Sigmoid colon (tissue), 7 donors: ENCODE results near the gene PRKD1. TPM values are rescaled to one million over a fixed set of nuclear protein-coding genes. Genes with fewer than 3 reads are reported as not detected.

Experiments
- DNase-seq: peaks from one replicate; pipeline ENCODE4 v3.0.0-alpha.2; 2019
- H3K27ac ChIP-seq, 4 donors: fragments of 200-600 bp; sonication (generic); one replicate each; pipeline ENCODE4 v1.5.1; 2016 to 2019; ENCODE audit warnings: mild to moderate bottlenecking in 1 of 4
- H3K27me3 ChIP-seq, 3 donors: fragments of 200-600 bp; sonication (generic); one replicate each; pipeline ENCODE4 v1.5.1; 2019; ENCODE audit warnings: mild to moderate bottlenecking in 1 of 3
- H3K36me3 ChIP-seq, 4 donors: fragments of 200-600 bp; sonication (generic); one replicate each; pipeline ENCODE4 v1.5.1; 2016 to 2019
- H3K4me1 ChIP-seq, 4 donors: fragments of 200-600 bp; sonication (generic); one replicate each; pipeline ENCODE4 v1.5.1; 2017 to 2019
- H3K4me3 ChIP-seq, 4 donors: fragments of 200-600 bp; sonication (generic); one replicate each; pipeline ENCODE4 v1.5.1; 2017 to 2019; ENCODE audit warnings: mild to moderate bottlenecking in 2 of 4, moderate library complexity in 1 of 4
- H3K9me3 ChIP-seq, 4 donors: fragments of 200-600 bp in 3 of 4; sonication (generic) in 3 of 4; one replicate each; pipeline versions ENCODE4 v1.5.1 to v1.6.1; 2013 to 2019
- CTCF ChIP-seq, 4 experiments: fragments of 450-650 bp in 3 of 4; fragments of 200-600 bp in 1 of 4; IDR thresholded peaks; one replicate each; pipeline ENCODE4 v1.5.1; 2016 to 2019; ENCODE audit warnings: antibody characterized with exemption in 4 of 4, mild to moderate bottlenecking in 3 of 4, moderate library complexity in 2 of 4
- EP300 ChIP-seq, 4 donors: sonication (generic); formaldehyde crosslinking; IDR thresholded peaks; one replicate each; pipeline ENCODE4 v1.6.1; 2017; ENCODE audit warnings: antibody characterized with exemption in 4 of 4
- POLR2A ChIP-seq, 2 donors: fragments of 450-650 bp; IDR thresholded peaks; one replicate each; pipeline ENCODE4 v1.6.1; 2016; ENCODE audit warnings: antibody characterized with exemption in 2 of 2, mild to moderate bottlenecking in 2 of 2, moderate library complexity in 2 of 2
- POLR2AphosphoS5 ChIP-seq, 4 donors: sonication (generic); formaldehyde crosslinking; IDR thresholded peaks; one replicate each; pipeline ENCODE4 v1.6.1; 2017; ENCODE audit warnings: antibody characterized with exemption in 4 of 4
- WGBS, 2 donors: extraction: QIAGEN DNeasy Blood & Tissue Kit; methylation state at CpG; one replicate each; pipeline ENCODE4 v1.1.7; 2013; 5-methylcytosine and 5-hydroxymethylcytosine counted together
- intact Hi-C: fragments of 100-400 bp; cut with DNase I; formaldehyde crosslinking; loops from one replicate; pipeline ENCODE4 v1.15.1; 2023
- polyA plus RNA-seq, 3 donors: library from polyadenylated mRNA; stranded (reverse); fragments of 200-250 nt; gene quantifications; one replicate each; pipeline ENCODE4 v1.2.3, GENCODE V29; 2013
- total RNA-seq, 4 donors: library from RNA; depleted of rRNA; stranded (reverse); fragments of >200 nt; gene quantifications; one replicate each; pipeline ENCODE4 v1.1.0, GENCODE V29; 2016
- donor health status: healthy with polysubstance abuse.
- donor health status: Bipolar disorder and iron deficiency.
- donor health status: healthy.

Gene PRKD1
- total and polyA plus RNA-seq, 7 donors: 0.46 to 27.1 (median 14.5) TPM

DNA sequence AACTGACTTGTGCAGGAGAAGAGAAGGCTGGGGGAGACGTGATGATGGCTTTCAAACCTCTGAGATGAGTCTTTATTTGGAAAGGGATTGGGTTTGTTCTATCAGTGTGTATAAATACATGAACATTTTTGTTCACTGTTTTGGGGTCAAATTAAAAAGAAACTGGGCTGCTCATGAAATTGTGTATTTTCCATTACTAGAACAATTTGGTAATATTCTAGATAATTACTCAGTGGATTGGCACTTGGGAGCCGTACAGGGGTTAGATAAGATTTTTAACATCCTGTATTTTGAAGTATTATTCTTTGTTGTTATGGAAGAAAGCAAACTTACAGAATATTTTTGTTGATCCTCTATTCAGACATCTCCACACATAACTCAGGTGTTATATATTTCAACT is 340.6 kb downstream of the PRKD1 start:
- no peak overlapping the region for H3K27ac ChIP-seq
- DNase-seq: no peak
- peaks cover 0 to 21% (median 8%) of the 10 kb centered on the region in 4 donors for H3K4me1 ChIP-seq
- H3K9me3 ChIP-seq: no peaks in the 10 kb centered on the region
- intact Hi-C loops: no loop called here
- 72 to 81% methylated on average over 2 of the region's 2 CpGs for WGBS, 2 donors
- no peaks in the 10 kb centered on the region for H3K27me3 ChIP-seq
- TF ChIP-seq POLR2A (IDR thresholded peaks at IDR 0.05): no peak
- TF ChIP-seq EP300 (IDR thresholded peaks at IDR 0.05): no peak
- TF ChIP-seq POLR2AphosphoS5 (IDR thresholded peaks at IDR 0.05): no peak
- TF ChIP-seq CTCF (IDR thresholded peaks at IDR 0.05): no peak
- H3K4me3 ChIP-seq: no peak overlapping the region
- H3K36me3 ChIP-seq: no peaks in the 10 kb centered on the region

DNA sequence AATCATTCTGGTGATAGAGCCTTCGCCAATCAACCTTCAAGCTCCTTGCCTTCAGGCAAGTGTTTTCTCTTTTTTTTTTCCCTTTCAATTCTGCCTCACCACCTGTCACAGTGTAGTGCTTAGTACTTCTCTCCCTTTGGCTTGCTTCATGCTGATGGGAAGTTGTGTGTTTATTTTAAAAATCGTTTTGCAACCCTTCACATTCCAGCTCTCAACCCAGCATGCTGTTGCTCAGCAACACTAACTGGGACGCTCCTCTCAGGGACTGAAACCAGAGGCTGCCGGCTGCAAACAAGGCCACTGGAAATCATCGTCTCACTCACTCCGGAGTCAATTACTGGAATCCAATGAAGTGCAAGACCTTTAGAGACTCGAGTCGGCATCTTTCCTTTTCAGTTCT is 342.7 kb downstream of the PRKD1 start:
- WGBS, 2 donors: 25 to 43% methylated on average over 8 of the region's 8 CpGs
- peak; percentile 77 for DNase-seq
- no peak overlapping the region for H3K4me3 ChIP-seq
- peak overlapping the region in 3 of 4 donors; percentile 47 to 51 (median 49) for H3K27ac ChIP-seq
- H3K4me1 ChIP-seq: peaks cover 0 to 21% (median 8%) of the 10 kb centered on the region in 4 donors
- no peaks in the 10 kb centered on the region for H3K9me3 ChIP-seq
- TF ChIP-seq EP300 (IDR thresholded peaks at IDR 0.05): no peak
- TF ChIP-seq CTCF (IDR thresholded peaks at IDR 0.05): no peak
- TF ChIP-seq POLR2A (IDR thresholded peaks at IDR 0.05): no peak
- peak in 2 of 4 donors; percentile 33 to 49 for TF ChIP-seq POLR2AphosphoS5 (IDR thresholded peaks at IDR 0.05)
- intact Hi-C loops: no loop called here
- H3K27me3 ChIP-seq: no peaks in the 10 kb centered on the region
- no peaks in the 10 kb centered on the region for H3K36me3 ChIP-seq

- 43 to 87% methylated on average over 1 of the region's 1 CpG for WGBS, 2 donors
- no peak for DNase-seq
- no peak for TF ChIP-seq POLR2A (IDR thresholded peaks at IDR 0.05)
- no peak for TF ChIP-seq EP300 (IDR thresholded peaks at IDR 0.05)
- TF ChIP-seq POLR2AphosphoS5 (IDR thresholded peaks at IDR 0.05): no peak
- TF ChIP-seq CTCF (IDR thresholded peaks at IDR 0.05): no peak
- peaks cover 0 to 18% (median 7%) of the 10 kb centered on the region in 4 donors for H3K4me1 ChIP-seq
- no peak overlapping the region for H3K27ac ChIP-seq
- H3K27me3 ChIP-seq: no peaks in the 10 kb centered on the region
- H3K36me3 ChIP-seq: peaks cover 0 to 7% (median 0%) of the 10 kb centered on the region in 4 donors
- no peak overlapping the region for H3K4me3 ChIP-seq
- H3K9me3 ChIP-seq: no peaks in the 10 kb centered on the region
- intact Hi-C loops: no loop called here
These were observed 346.9 kb downstream of the PRKD1 start for GRCh38 chr14:29580763-29581162.

- no peaks in the 10 kb centered on the region for H3K27me3 ChIP-seq
- H3K4me1 ChIP-seq: peaks cover 0 to 9% (median 2%) of the 10 kb centered on the region in 4 donors
- H3K27ac ChIP-seq: no peak overlapping the region
- DNase-seq: no peak
- no peak overlapping the region for H3K4me3 ChIP-seq
- peaks cover 0 to 7% (median 0%) of the 10 kb centered on the region in 4 donors for H3K36me3 ChIP-seq
- 83 to 85% methylated on average over 3 of the region's 3 CpGs for WGBS, 2 donors
- H3K9me3 ChIP-seq: no peaks in the 10 kb centered on the region
- TF ChIP-seq POLR2A (IDR thresholded peaks at IDR 0.05): no peak
- no peak for TF ChIP-seq CTCF (IDR thresholded peaks at IDR 0.05)
- no peak for TF ChIP-seq EP300 (IDR thresholded peaks at IDR 0.05)
- no peak for TF ChIP-seq POLR2AphosphoS5 (IDR thresholded peaks at IDR 0.05)
- intact Hi-C loops: no loop called here
These were observed 347.8 kb downstream of the PRKD1 start for GRCh38 chr14:29579838-29580237.

- Histone ChIP-seq H3K9me3 (no peaks in the 10 kb centered on the region), H3K27me3 (no peaks in the 10 kb centered on the region), H3K4me3 (no peak overlapping the region), H3K27ac (no peak overlapping the region), H3K36me3 (peaks cover 0 to 7% (median 0%) of the 10 kb centered on the region in 4 donors), H3K4me1 (no peaks in the 10 kb centered on the region)
- intact Hi-C loops: no loop called here
- TF ChIP-seq EP300 (IDR thresholded peaks at IDR 0.05) (no peak), POLR2A (IDR thresholded peaks at IDR 0.05) (no peak), CTCF (IDR thresholded peaks at IDR 0.05) (no peak), POLR2AphosphoS5 (IDR thresholded peaks at IDR 0.05) (no peak)
- no peak for DNase-seq
- WGBS, 2 donors: 87 to 88% methylated on average over 4 of the region's 4 CpGs
These were observed 350.7 kb downstream of the PRKD1 start for GRCh38 chr14:29576927-29577326.
